ENCODE results near the gene ZNF584.
"Not testable (repeated sequence)": the region's sequence is repeated elsewhere in the genome, so short reads cannot be mapped to it uniquely, and the experiment has no call there.

The ZNF584 gene

DNA sequence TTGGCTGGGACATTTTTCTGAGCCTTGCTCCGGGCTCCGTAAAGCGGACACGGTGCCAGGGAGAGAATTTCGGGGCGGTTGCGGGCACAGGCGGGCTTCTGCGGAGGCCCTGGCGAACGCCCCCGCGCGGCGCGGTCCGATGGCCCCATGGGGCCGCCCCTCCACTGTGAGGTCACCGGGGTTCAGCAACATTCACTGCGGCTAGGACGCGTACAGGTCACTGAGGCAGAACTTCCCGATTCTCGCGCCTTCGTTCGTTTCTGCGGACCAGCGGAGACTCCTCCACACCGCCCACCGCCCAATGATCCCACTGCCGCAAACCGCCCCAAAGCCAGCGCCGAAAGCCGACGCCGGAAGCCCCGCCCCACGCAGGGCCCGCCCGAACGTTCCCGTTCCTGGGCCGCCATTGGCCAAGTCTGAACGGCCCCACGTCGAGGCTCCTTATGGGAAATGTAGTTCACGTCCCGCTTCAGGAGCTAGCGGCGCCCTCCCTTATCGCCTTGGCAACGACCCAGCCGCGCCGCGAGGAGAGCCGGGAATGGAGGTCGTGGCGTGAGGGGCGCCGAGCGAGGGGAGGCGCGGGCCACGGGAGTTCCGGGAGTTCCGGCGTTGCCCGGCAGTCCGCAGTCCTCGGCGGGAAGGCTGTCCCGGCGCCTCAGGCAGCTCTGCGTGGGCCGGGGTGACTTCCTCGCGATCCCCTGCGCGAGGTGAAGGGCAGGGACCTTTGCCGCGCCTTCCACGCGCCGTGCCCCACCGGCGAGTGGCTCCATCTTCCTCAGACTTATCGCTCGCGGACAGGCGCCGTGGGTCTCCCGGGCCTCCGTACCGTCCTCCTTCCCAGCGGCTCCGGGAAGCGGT lies at the start of gene ZNF584:
ZNF584 (plus strand) TSS at position 498 of the 858 bp plus-strand sequence. CDS start 499 bp downstream, outside the sequence.
- peak; percentile 87 for DNase-seq (ENCODE audit: low spot score)

DNA sequence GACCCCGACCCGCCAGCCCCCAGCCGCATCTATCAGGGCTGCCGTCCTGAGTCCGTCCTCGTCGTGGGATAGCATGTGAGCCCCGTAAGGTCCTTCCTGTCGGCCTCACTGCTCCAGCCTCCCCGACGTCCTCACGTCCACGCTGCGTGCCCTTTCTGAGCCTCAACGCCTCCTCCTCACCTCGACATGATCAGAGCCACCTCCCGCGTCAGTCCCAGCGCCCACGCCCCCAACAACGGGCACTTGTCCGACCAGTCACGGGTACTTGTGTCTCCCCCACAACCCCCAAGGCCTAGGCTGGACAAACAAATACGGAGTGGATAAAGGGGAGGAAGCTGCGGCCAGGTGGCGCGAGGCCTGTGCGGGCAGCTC lies 46.6 kb upstream of the ZNF584 start:
- DNase-seq (ENCODE audit: low spot score): peak; percentile 40

DNA sequence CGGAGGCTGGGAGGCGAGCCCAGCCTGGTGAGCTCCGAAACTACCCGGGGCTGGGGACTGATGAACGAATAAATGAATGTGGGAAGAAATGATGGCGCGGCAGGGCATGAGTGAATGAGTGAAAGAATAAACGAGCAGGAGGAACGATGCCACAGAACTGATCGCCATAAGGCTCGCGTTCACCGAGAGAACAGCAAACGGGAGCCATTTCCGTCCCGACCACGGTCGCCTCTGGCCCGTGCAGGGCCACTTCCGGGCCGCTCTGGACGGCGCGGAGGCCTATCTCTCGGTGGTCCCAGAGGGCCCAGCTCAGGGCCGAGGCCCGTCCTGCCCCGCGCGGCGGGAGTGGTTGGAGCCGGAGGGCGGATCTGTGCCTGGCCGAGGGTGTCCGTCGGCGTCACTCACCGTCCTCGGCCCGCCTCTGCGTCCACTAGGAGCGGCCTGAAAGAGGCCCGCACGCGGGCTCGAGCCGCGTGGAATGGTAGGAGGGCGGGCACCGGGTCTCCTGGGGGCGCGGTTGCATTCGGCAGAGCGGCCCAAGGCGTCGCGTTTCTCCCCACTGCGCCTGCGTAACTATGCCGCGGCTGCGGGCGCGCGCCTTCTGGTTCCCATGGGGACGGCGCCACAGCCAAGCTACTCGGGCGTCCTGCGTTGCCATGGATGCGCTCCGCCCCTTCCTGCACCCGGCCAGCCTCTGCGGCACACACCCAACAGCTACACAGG lies 46.0 kb upstream of the ZNF584 start, which contains the start of gene ZNF497:
ZNF497 (minus strand) TSS at position 480 of the 723 bp plus-strand sequence. CDS start 5,116 bp downstream, outside the sequence.
- DNase-seq (ENCODE audit: low spot score): peak; percentile 99

- no peak for DNase-seq (ENCODE audit: low spot score)
These were observed 44.3 kb upstream of the ZNF584 start for GRCh38 chr19:58364146-58364545.

- DNase-seq (ENCODE audit: low spot score): no peak
These were observed 41.6 kb upstream of the ZNF584 start for GRCh38 chr19:58366585-58367430.

GRCh38 chr19:58367698-58368454 lies 40.6 kb upstream of the ZNF584 start:
- no peak for DNase-seq (ENCODE audit: low spot score)

GRCh38 chr19:58368561-58369360 lies 39.7 kb upstream of the ZNF584 start:
- DNase-seq (ENCODE audit: low spot score): no peak

DNA sequence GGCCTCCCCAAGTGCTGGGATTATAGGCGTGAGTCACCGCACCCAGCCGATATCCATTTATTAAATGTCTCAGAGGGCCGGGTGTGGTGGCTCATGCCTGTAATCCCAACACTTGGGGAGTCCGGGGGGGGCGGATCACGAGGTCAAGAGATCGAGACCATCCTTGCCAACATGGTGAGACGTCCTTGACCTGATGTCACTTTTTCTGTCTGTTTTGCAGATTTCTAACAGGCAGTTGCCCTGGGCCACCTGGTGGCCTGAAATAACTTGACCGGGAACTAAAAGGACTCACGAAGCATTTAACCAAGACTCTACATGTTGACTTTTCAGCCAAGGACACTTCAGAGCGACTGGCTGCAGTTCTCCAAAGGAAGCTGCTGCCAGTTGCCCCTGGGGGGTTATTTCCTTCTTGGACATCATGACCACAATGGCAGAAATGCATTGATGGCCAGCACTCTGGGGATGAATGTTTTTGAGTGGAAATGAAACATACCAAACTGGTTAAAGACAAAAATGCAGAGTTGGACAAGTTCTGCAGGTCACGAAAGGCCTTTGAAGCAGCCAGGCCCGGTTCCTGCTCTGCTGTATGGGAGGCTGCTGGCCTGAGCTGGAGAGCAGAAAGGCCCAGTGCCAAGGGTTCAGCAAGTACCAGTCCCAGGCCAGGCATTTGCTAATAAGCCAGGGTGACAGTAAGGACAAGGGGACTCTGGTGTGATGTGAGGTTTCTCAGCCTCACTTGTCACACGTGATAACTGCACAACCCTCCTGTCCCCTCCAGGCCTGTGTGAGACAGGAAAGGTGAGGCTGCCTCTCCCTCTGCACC lies 35.9 kb upstream of the ZNF584 start:
- no peak for DNase-seq (ENCODE audit: low spot score)

GRCh38 chr19:58374200-58374599 lies 34.2 kb upstream of the ZNF584 start:
- DNase-seq (ENCODE audit: low spot score): no peak

- not testable (repeated sequence) for DNase-seq (ENCODE audit: low spot score)
These were observed 31.7 kb upstream of the ZNF584 start for GRCh38 chr19:58376724-58377123.

GRCh38 chr19:58379246-58379645 lies 29.2 kb upstream of the ZNF584 start:
- DNase-seq (ENCODE audit: low spot score): no peak

- DNase-seq (ENCODE audit: low spot score): no peak
These were observed 28.3 kb upstream of the ZNF584 start for GRCh38 chr19:58380037-58380661.

DNA sequence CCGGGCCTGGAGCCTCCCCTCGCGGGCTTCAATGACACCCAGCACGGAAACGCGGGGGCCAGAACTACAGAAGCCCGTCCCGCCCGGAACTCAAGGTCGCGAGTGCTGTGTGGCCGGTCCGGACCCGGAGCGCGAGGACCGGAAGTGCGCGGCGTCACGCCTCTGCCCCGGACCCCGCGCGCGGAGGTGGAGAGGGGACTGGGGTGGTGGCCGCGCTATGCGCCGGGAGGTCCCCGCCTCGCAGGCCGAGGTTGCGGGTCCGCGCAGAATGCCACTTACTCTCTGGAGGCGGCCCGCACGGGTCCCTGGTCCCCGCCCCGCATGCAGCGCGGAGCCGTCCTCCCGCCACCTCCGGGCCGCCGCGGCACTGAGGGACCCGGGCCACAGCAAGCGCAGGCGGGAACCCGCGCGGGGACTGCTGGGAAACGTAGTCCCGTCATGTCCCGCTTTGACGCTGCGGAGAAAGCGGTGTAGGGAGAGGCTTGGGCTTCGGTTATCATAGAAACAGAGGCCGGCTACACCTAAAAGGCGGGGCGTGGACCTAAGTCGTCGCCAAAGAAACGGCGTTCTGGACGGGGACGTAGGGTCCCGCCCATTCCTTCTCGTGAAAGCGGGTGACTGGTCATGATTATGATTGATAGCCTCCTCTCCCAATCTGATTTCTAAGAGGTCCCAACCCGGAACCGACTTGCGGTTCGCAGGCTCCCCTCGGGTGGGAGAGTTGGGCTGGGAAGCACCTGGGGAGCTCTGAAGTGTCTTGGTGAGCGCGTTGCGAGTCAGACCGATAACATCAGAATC lies 27.6 kb upstream of the ZNF584 start, which contains the start of gene ZNF837:
ZNF837 (minus strand) TSS at position 369 of the 798 bp plus-strand sequence. CDS start 11,698 bp downstream, outside the sequence.
- DNase-seq (ENCODE audit: low spot score): peak; percentile 95

DNA sequence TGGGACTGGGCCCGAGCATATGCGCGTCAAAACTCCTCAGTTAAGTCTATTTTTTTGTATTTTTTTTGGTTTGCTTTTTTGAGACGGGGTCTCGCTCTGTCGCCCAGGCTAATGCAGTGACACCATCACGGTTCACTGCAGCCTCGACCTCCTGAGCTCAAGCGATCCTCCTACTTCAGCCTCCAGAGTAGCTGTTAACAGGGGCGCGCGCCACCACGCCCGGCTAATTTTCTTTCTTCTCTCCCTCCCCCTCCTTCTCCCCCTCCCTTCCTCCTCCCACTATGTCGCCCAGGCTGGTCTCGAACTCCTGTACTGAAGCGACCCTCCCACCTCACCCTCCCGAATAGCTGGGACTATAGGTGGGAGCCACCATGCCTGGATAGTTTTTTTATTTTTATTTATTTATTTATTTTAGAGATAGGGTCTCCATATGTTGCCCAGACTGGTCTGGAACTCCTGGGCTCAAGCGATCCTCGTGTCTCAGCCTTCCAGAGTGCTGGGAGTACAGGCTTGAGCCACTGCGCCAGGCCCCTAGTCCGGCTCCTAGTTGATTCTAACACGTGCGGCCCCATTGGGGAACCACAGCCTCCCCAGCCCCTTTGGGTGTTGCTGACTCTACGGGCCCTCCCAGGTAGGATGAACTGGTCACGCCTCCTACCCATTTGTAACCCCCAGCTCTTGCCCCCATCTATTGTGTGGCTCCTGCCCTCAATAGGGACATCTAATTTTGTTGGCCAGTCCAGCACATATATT lies 26.8 kb upstream of the ZNF584 start:
- no peak for DNase-seq (ENCODE audit: low spot score)

DNA sequence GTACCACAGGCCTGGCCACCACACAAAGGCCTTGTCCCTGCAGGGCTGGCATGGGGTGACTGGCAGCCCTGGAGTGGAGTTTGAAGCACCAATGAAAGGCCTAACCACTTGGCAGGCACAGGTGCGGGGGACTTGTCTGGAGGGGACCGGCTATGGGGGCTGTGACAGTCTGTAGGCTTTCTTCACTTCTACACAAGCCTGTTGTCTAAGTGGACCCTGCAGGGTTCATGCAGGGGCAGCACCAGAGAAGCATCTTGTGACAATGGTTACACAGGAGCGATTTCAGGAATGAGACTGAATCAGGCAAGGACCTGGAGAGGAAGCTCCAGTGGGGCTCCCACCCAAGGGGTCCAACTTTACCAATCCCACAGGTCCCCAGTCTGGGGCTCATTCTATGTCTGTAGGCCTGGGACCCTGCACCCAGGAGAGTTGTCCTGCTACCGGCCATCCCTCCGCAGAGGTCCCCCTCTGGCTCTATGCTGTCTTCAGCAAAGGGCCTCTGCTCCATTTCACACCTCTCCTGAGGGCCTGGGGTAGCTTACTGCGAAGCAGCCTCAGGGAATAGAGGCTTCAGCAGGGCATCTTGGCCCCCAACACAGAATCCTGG lies 25.3 kb upstream of the ZNF584 start:
- no peak for DNase-seq (ENCODE audit: low spot score)

DNA sequence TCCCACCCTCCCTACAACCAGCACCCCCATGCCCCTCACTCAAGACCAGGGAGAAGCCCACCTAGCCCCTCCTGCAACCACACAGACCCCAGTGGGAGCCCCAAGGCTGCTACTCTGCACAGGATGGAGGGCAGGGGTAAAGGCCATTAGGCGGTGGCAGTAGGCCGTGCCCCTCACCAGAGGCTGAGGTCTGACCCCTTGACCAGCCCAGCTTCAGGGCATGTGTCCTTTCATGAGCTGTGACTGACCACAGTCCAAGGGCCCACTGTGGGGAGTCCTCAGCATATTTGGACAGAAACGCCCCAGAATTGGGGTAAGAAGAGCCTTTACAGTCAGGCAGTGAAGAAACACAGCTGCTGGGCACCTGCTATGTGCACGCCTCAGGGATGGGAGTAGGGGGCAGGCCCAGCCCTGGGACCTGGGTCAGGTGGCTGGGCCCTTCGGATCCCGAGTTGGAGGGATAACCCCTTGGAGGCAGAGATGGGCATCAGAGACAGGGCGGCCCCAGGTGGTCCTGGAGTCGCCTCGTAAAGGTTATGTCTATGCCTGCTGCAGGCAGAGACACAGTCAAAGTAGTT lies 23.0 kb upstream of the ZNF584 start:
- no peak for DNase-seq (ENCODE audit: low spot score)
